ENCODE results near the gene HLA-DQA1.

GRCh38 chr6:32627831-32628230 lies 9.4 kb upstream of the HLA-DQA1 start:
- TF ChIP-seq SUZ12 (IDR thresholded peaks at IDR 0.05; ENCODE audit: extremely low read depth, insufficient read depth, insufficient read length) (no peak), ZNF274 (IDR thresholded peaks at IDR 0.05; ENCODE audit: low read depth, low read length) (no peak)
